HCT116 (cell line): Measurements from ENCODE around the gene KDM2B.

ENCODE experiments used
- POLR2A ChIP-seq: IDR thresholded peaks from 2 replicates; pipeline ENCODE4 v1.7.0; 2011; ENCODE audit warnings: borderline replicate concordance; ENCODE audit not compliant: insufficient read depth, insufficient read length; ENCODE audit errors: extremely low read depth
- YY1 ChIP-seq: IDR thresholded peaks from 2 replicates; pipeline ENCODE4 v1.6.1; 2011; ENCODE audit warnings: low read length, low read depth, moderate library complexity, mild to moderate bottlenecking; ENCODE audit not compliant: insufficient replicate concordance; ENCODE audit errors: extremely low read depth

DNA sequence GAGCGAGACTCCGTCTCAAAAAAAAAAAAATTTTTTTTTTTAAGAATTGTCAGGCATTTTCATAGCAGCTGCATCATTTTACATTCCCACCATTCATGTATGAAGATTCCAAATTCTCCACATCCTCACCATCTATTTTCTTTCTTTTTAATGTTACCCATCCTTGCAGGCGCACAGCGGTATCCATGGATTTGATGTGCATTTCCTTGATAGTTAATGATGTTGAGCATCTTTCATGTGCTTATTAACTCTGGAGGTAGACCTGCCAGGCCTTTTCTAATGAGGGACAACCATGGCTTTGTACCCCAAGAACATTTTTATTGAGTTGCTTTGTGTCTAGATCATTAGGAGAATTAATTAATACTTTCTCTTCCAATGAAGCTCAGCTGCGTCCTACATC is 182.5 kb downstream of the KDM2B start:
- TF ChIP-seq POLR2A, result no peak
- no peak for TF ChIP-seq YY1
